HG02970 (cell line): ENCODE measurements around the gene PPP6R3.

ENCODE experiments used
- ATAC-seq: cut with Tn5 transposase; IDR thresholded peaks from one replicate; pipeline ENCODE4 v1.9.1; 2021; ENCODE audit warnings: mild to moderate bottlenecking, moderate library complexity, moderate number of reproducible peaks; ENCODE audit not compliant: unreplicated experiment, low FRiP score

Gene PPP6R3

GRCh38 chr11:68545796-68546195, 85.2 kb downstream of the PPP6R3 start:
- no peak for ATAC-seq

- no peak for ATAC-seq
Measured at GRCh38 chr11:68546555-68546954, 86.0 kb downstream of the PPP6R3 start.

- ATAC-seq: no peak
Measured at GRCh38 chr11:68549789-68550484, 89.4 kb downstream of the PPP6R3 start.

- no peak for ATAC-seq
Measured at GRCh38 chr11:68550485-68550817, 89.9 kb downstream of the PPP6R3 start.

GRCh38 chr11:68551223-68551622, 90.7 kb downstream of the PPP6R3 start:
- no peak for ATAC-seq

GRCh38 chr11:68551777-68552176, 91.2 kb downstream of the PPP6R3 start:
- no peak for ATAC-seq

GRCh38 chr11:68552542-68552941, 92.0 kb downstream of the PPP6R3 start:
- ATAC-seq: no peak

- ATAC-seq: no peak
Measured at GRCh38 chr11:68560216-68560615, 99.7 kb downstream of the PPP6R3 start.

- no peak for ATAC-seq
Measured at GRCh38 chr11:68563454-68563853, 102.9 kb downstream of the PPP6R3 start.

- ATAC-seq: no peak
Measured at GRCh38 chr11:68564261-68564660, 103.7 kb downstream of the PPP6R3 start.

GRCh38 chr11:68565768-68566167, 105.2 kb downstream of the PPP6R3 start:
- no peak for ATAC-seq

- ATAC-seq: no peak
Measured at GRCh38 chr11:68567553-68567952, 107.0 kb downstream of the PPP6R3 start.

- ATAC-seq: no peak
Measured at GRCh38 chr11:68569357-68569756, 108.8 kb downstream of the PPP6R3 start.

GRCh38 chr11:68570691-68571090, 110.1 kb downstream of the PPP6R3 start:
- ATAC-seq: no peak

- ATAC-seq: no peak
Measured at GRCh38 chr11:68574308-68574707, 113.8 kb downstream of the PPP6R3 start.

- ATAC-seq: no peak
Measured at GRCh38 chr11:68575025-68575665, 114.6 kb downstream of the PPP6R3 start.

GRCh38 chr11:68579455-68579854, 118.9 kb downstream of the PPP6R3 start:
- ATAC-seq: no peak

GRCh38 chr11:68581439-68581838, 120.9 kb downstream of the PPP6R3 start:
- ATAC-seq: no peak

GRCh38 chr11:68581901-68582300, 121.3 kb downstream of the PPP6R3 start:
- ATAC-seq: no peak

- no peak for ATAC-seq
Measured at GRCh38 chr11:68582416-68583040, 122.0 kb downstream of the PPP6R3 start.

GRCh38 chr11:68583041-68583446, 122.5 kb downstream of the PPP6R3 start:
- no peak for ATAC-seq

- no peak for ATAC-seq
Measured at GRCh38 chr11:68584097-68584496, 123.5 kb downstream of the PPP6R3 start.
